HG03439 (cell line): ENCODE data around the gene CDC20.

Experiments used
- ATAC-seq: cut with Tn5 transposase; IDR thresholded peaks from one replicate; pipeline ENCODE4 v1.9.1; 2021; ENCODE audit warnings: mild to moderate bottlenecking, moderate library complexity; ENCODE audit not compliant: unreplicated experiment

Gene CDC20

GRCh38 chr1:43358746-43359693, at the start of gene CDC20:
Gene CDC20, plus strand, starts transcription at chr1:43358981. Its CDS starts 235 bp downstream, at chr1:43359216.
- ATAC-seq, result peak; percentile 94

GRCh38 chr1:43309405-43310025, 49.3 kb upstream of the CDC20 start:
- no peak for ATAC-seq

GRCh38 chr1:43311521-43311920, 47.3 kb upstream of the CDC20 start:
- ATAC-seq, result no peak

GRCh38 chr1:43312212-43312623, 46.6 kb upstream of the CDC20 start:
- ATAC-seq, result no peak

- no peak for ATAC-seq
Measured at GRCh38 chr1:43312663-43313515, 45.9 kb upstream of the CDC20 start.

GRCh38 chr1:43313771-43314170, 45.0 kb upstream of the CDC20 start:
- ATAC-seq, result no peak

GRCh38 chr1:43314233-43314632, 44.5 kb upstream of the CDC20 start:
- no peak for ATAC-seq

- no peak for ATAC-seq
Measured at GRCh38 chr1:43315481-43315880, 43.3 kb upstream of the CDC20 start.

- no peak for ATAC-seq
Measured at GRCh38 chr1:43315963-43316737, 42.6 kb upstream of the CDC20 start.

GRCh38 chr1:43316738-43317520, 41.9 kb upstream of the CDC20 start:
- ATAC-seq, result no peak

- ATAC-seq, result no peak
Measured at GRCh38 chr1:43317817-43318471, 40.8 kb upstream of the CDC20 start.

GRCh38 chr1:43318831-43319230, 40.0 kb upstream of the CDC20 start:
- no peak for ATAC-seq

GRCh38 chr1:43319288-43319687, 39.5 kb upstream of the CDC20 start:
- no peak for ATAC-seq

GRCh38 chr1:43319766-43320165, 39.0 kb upstream of the CDC20 start:
- no peak for ATAC-seq

- ATAC-seq, result no peak
Measured at GRCh38 chr1:43321331-43321891, 37.4 kb upstream of the CDC20 start.

GRCh38 chr1:43322506-43322905, 36.3 kb upstream of the CDC20 start:
- no peak for ATAC-seq

GRCh38 chr1:43324810-43325209, 34.0 kb upstream of the CDC20 start:
- ATAC-seq, result no peak

GRCh38 chr1:43325381-43325780, 33.4 kb upstream of the CDC20 start:
- no peak for ATAC-seq
